D721Med (cell line): ENCODE results near the gene C7orf25.

Experiments
- DNase-seq: peaks from one replicate; pipeline ENCODE4 v3.0.0; 2011; ENCODE audit warnings: low spot score; ENCODE audit not compliant: insufficient read length
- FAIRE-seq: peaks from 2 replicates; lab custom pipeline; 2011; peaks lifted over from hg19 to GRCh38; lab: Jason Lieb, UNC
- TF ChIP-seq, protein P1 (sequence below): IDR thresholded peaks from 2 replicates; pipeline ENCODE4 v1.5.1; 2012; ENCODE audit warnings: mild to moderate bottlenecking, control low read depth; ENCODE audit not compliant: insufficient read depth; ENCODE audit errors: missing control alignments

C7orf25 gene

GRCh38 chr7:42911454-42912447 lies at the start of gene C7orf25:
TSS of gene C7orf25 (minus strand) at chr7:42912070. CDS start at chr7:42910900, 1,170 bp downstream.
- DNase-seq (peak; percentile 78), FAIRE-seq (no peak)
- TF ChIP-seq, protein P1, sequence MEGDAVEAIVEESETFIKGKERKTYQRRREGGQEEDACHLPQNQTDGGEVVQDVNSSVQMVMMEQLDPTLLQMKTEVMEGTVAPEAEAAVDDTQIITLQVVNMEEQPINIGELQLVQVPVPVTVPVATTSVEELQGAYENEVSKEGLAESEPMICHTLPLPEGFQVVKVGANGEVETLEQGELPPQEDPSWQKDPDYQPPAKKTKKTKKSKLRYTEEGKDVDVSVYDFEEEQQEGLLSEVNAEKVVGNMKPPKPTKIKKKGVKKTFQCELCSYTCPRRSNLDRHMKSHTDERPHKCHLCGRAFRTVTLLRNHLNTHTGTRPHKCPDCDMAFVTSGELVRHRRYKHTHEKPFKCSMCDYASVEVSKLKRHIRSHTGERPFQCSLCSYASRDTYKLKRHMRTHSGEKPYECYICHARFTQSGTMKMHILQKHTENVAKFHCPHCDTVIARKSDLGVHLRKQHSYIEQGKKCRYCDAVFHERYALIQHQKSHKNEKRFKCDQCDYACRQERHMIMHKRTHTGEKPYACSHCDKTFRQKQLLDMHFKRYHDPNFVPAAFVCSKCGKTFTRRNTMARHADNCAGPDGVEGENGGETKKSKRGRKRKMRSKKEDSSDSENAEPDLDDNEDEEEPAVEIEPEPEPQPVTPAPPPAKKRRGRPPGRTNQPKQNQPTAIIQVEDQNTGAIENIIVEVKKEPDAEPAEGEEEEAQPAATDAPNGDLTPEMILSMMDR = no peak

DNA sequence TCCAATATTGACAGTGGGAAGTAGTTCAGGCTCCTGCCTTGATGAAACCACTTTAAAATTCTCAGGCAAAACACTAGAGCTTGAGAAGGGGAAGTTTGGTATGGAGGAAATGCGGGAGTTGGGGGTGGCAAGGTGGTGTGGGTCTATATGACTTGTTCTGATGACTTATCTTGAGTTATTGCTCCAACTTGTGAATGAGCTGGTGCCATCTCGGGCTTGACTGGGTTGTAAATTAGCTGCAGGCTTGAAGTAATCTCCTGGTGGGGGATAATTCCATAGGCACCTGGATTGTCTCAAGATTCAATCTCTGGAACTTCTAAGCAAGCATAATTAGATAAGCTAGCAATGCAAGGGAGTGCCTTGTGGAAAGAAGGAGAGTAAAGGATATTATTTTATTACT lies 49.3 kb upstream of the C7orf25 start:
- FAIRE-seq = no peak
- no peak for DNase-seq
- TF ChIP-seq, protein P1 = no peak

DNA sequence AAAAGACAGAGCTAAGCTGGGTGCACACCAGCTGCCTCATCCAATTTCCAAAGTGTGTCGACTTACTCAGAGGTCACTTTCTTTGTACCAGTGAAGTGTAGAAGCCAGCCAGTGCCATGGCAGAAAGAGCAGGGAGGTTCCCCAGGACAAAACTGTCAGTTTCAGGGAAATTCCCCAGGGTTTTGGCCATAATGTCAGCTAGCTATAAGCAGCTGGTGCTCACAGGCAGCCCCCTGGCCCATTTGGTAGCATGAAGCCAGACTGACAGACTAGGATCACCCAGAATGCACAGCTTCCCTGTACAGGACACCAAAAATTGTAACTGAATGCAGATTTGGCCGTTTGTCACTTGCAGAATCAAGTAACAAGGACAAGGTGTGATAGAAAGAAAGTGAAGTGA lies 48.9 kb upstream of the C7orf25 start:
- DNase-seq (no peak), FAIRE-seq (no peak)
- TF ChIP-seq, protein P1 = no peak

GRCh38 chr7:42959549-42959948 lies 47.7 kb upstream of the C7orf25 start:
- DNase-seq = no peak
- FAIRE-seq = no peak
- TF ChIP-seq, protein P1 = no peak

DNA sequence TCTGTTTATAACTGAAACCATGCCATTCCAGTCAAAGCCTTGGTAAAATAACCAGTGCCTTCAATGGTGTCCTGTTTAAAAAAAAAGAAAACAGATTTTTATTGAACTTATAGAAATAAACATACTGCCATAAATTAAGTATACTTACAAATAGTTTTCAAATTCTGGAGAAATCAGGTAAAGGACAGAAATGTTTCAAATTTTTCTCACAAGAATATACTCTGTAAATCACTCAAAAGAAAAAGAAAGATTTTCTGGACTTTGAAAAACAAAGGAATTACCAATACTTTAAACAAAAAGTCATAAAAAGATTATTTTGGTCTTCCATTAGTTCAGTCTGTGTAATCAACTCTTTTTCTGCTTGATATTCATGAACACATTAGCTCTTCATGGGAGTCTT lies 44.2 kb upstream of the C7orf25 start:
- TF ChIP-seq, protein P1 = no peak
- DNase-seq (no peak), FAIRE-seq (no peak)

GRCh38 chr7:42953994-42954393 lies 42.1 kb upstream of the C7orf25 start:
- FAIRE-seq (no peak), DNase-seq (no peak)
- TF ChIP-seq, protein P1 = no peak

DNA sequence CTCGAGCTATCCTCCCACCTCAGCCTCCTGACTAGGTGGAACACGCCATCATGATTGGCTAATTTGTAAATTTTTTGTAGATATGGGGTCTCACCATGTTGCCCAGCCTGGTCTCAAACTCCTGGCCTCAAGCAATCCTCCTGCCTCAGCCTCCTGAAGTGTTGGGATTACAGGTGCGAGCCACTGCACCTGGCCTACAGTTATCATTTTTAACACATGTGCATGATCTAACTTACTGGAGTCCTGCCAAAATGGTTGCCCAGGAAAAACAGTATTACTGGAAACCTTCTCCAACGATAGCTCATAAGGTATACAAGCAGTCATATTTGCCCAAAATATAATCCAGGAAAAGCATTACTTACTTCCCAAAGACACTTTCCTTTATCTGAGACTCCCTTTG lies 40.5 kb upstream of the C7orf25 start:
- FAIRE-seq (no peak), DNase-seq (no peak)
- TF ChIP-seq, protein P1 = no peak
